Transverse colon (tissue), 4 donors: ENCODE measurements around the gene MDFI.

Experiments used
- CTCF ChIP-seq, 5 experiments: fragments of 200-600 bp in 3 of 5; fragments of 450-650 bp in 2 of 5; sonication (generic) in 3 of 5; IDR thresholded peaks; 1 replicate in 2 of 5; 2 replicates in 3 of 5; pipeline ENCODE4 v1.5.1; 2016 to 2017; ENCODE audit warnings: antibody characterized with exemption in 5 of 5, inconsistent platforms in 3 of 5, mild to moderate bottlenecking in 2 of 5, moderate library complexity in 1 of 5
- EP300 ChIP-seq: sonication (generic); formaldehyde crosslinking; IDR thresholded peaks from one replicate; pipeline ENCODE4 v1.6.1; 2017; ENCODE audit warnings: antibody characterized with exemption, low read depth
- POLR2A ChIP-seq: fragments of 450-650 bp; IDR thresholded peaks from one replicate; pipeline ENCODE4 v1.6.1; 2016; ENCODE audit warnings: antibody characterized with exemption, mild to moderate bottlenecking, moderate library complexity
- POLR2AphosphoS5 ChIP-seq, 3 donors: sonication (generic); formaldehyde crosslinking; IDR thresholded peaks; one replicate each; pipeline ENCODE4 v1.6.1; 2016; ENCODE audit warnings: antibody characterized with exemption in 3 of 3

- TF ChIP-seq POLR2A (no peak), CTCF (IDR thresholded peaks at IDR 0.05) (no peak), POLR2AphosphoS5 (IDR thresholded peaks at IDR 0.05) (no peak), EP300 (no peak)
These were observed 33.7 kb downstream of the MDFI start for GRCh38 chr6:41672016-41672415.
